K562 (cell line): ENCODE results near the gene JMJD1C. TPM values are rescaled to one million over a fixed set of nuclear protein-coding genes. Genes with fewer than 3 reads are reported as not detected.
A peak's percentile ranks its signal among the peaks of the same experiment; 100 is the strongest.

Experiments used
- CAMTA2 ChIP-seq: fragments of 250-450 bp; sonication (Bioruptor Pico); conservative IDR thresholded peaks from 2 replicates; pipeline ENCODE4 v1.5.1; 2022
- EWSR1 ChIP-seq: fragments of 450-650 bp; IDR thresholded peaks from 2 replicates; pipeline ENCODE4 v1.6.1; 2018; ENCODE audit warnings: borderline replicate concordance, mild to moderate bottlenecking, low read depth, moderate library complexity; ENCODE audit not compliant: partially characterized antibody
- KLF13 ChIP-seq: fragments of 450-650 bp; IDR thresholded peaks from 2 replicates; pipeline ENCODE4 v1.6.1; 2016; ENCODE audit warnings: missing genetic modification characterization, low read depth, mild to moderate bottlenecking, missing compliant biosample characterization, moderate library complexity, borderline replicate concordance
- LCOR ChIP-seq: sonication (generic); formaldehyde crosslinking; IDR thresholded peaks from 2 replicates; pipeline ENCODE4 v1.8.0; 2022; ENCODE audit warnings: mild to moderate bottlenecking, missing genetic modification reagents
- RFX1 ChIP-seq: fragments of 450-650 bp; IDR thresholded peaks from 2 replicates; pipeline ENCODE4 v1.6.1; 2016; ENCODE audit warnings: mild to moderate bottlenecking, moderate library complexity
- TRIM28 ChIP-seq: fragments of 450-650 bp; IDR thresholded peaks from 2 replicates; pipeline ENCODE4 v1.6.1; 2017
- polyA plus RNA-seq, 8 experiments: library from polyadenylated mRNA; depleted of rRNA in 4 of 8; stranded (reverse) in 5 of 8; unstranded in 3 of 8; fragments of >200 nt; fragmentation: Nextera tagmentation in 2 of 8; fragmentation: Illumina TruSeq in 1 of 8; extraction: Ambion mirVana in 2 of 8; extraction: Trizol in 1 of 8; gene quantifications; 2 replicates each; pipeline versions ENCODE4 v1.2.1 to v1.2.3, GENCODE V29; 2011 to 2014; ENCODE audit warnings: inconsistent platforms in 1 of 8, missing spikeins in 1 of 8
- total RNA-seq, 7 experiments: library from RNA; depleted of rRNA in 6 of 7; stranded (reverse); fragments of >200 nt in 6 of 7; fragmentation: Illumina TruSeq in 2 of 7; extraction: Trizol in 2 of 7; gene quantifications; 2 replicates each; pipeline versions ENCODE4 v1.2.1 to v1.2.3, GENCODE V29; 2011 to 2021; ENCODE audit warnings: low replicate concordance in 1 of 7
- TF ChIP-seq, protein P1 (sequence below): sonication (generic); formaldehyde crosslinking; IDR thresholded peaks from 2 replicates; pipeline ENCODE4 v1.8.0; 2023; ENCODE audit warnings: mild to moderate bottlenecking, missing genetic modification reagents
- TF ChIP-seq, protein P2 (sequence below), 2 experiments: fragments of 450-650 bp; IDR thresholded peaks; 2 replicates each; pipeline ENCODE4 v1.6.1; 2016
- TF ChIP-seq, protein P3 (sequence below): fragments of 250-450 bp; sonication (Bioruptor Pico); IDR thresholded peaks from 2 replicates; pipeline ENCODE4 v1.5.0; 2021
- TF ChIP-seq, protein P4 (sequence below): sonication (generic); formaldehyde crosslinking; IDR thresholded peaks from 2 replicates; pipeline ENCODE4 v1.8.1; 2023; ENCODE audit warnings: missing genetic modification reagents, mild to moderate bottlenecking, borderline replicate concordance
- TF ChIP-seq, protein P5 (sequence below): fragments of 450-650 bp; formaldehyde crosslinking; IDR thresholded peaks from 2 replicates; pipeline ENCODE4 v1.4.0; 2022; ENCODE audit warnings: mild to moderate bottlenecking, moderate library complexity
- TF ChIP-seq, protein P6 (sequence below): fragments of 250-450 bp; sonication (Bioruptor Pico); IDR thresholded peaks from 2 replicates; pipeline ENCODE4 v1.5.0; 2021; ENCODE audit warnings: mild to moderate bottlenecking, moderate library complexity
- TF ChIP-seq, protein P7 (sequence below): sonication (generic); formaldehyde crosslinking; IDR thresholded peaks from 2 replicates; pipeline ENCODE4 v1.9.0; 2022; ENCODE audit warnings: mild to moderate bottlenecking, missing genetic modification reagents

The JMJD1C gene
- total and polyA plus RNA-seq, 9 of the 15 experiments (the other 6 are each of a cell fraction or from before 2014, with no cell fraction given): 25.3 to 68.0 (median 47.2) TPM

DNA sequence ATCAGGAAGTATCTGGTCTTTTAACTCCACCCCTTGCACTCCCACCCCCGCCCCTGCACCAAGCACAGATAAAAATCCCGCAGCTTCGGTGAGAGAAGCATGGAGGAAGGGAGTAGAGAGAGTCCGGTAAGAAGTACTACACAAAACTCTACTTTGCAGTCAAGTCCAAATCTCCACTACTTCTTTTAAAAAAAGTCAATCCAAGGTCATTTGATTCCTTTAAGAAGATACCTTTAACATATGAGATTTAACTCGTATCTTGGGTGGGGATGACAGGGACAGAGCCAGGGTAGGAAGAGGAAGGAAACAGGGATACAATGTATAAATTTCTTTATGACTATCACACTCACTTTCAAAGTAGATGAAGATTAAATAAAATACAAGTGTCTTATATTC is 200.6 kb downstream of the JMJD1C start (continued):
- TF ChIP-seq, protein P1, sequence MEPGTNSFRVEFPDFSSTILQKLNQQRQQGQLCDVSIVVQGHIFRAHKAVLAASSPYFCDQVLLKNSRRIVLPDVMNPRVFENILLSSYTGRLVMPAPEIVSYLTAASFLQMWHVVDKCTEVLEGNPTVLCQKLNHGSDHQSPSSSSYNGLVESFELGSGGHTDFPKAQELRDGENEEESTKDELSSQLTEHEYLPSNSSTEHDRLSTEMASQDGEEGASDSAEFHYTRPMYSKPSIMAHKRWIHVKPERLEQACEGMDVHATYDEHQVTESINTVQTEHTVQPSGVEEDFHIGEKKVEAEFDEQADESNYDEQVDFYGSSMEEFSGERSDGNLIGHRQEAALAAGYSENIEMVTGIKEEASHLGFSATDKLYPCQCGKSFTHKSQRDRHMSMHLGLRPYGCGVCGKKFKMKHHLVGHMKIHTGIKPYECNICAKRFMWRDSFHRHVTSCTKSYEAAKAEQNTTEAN (CRISPR knock-in tag): no peak
- TF ChIP-seq EWSR1: peak; percentile 50
- TF ChIP-seq, protein P2, sequence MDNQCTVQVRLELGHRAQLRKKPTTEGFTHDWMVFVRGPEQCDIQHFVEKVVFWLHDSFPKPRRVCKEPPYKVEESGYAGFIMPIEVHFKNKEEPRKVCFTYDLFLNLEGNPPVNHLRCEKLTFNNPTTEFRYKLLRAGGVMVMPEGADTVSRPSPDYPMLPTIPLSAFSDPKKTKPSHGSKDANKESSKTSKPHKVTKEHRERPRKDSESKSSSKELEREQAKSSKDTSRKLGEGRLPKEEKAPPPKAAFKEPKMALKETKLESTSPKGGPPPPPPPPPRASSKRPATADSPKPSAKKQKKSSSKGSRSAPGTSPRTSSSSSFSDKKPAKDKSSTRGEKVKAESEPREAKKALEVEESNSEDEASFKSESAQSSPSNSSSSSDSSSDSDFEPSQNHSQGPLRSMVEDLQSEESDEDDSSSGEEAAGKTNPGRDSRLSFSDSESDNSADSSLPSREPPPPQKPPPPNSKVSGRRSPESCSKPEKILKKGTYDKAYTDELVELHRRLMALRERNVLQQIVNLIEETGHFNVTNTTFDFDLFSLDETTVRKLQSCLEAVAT (IDR thresholded peaks at IDR 0.05): peak; percentile 96
- no peak for TF ChIP-seq RFX1
- TF ChIP-seq, protein P3, sequence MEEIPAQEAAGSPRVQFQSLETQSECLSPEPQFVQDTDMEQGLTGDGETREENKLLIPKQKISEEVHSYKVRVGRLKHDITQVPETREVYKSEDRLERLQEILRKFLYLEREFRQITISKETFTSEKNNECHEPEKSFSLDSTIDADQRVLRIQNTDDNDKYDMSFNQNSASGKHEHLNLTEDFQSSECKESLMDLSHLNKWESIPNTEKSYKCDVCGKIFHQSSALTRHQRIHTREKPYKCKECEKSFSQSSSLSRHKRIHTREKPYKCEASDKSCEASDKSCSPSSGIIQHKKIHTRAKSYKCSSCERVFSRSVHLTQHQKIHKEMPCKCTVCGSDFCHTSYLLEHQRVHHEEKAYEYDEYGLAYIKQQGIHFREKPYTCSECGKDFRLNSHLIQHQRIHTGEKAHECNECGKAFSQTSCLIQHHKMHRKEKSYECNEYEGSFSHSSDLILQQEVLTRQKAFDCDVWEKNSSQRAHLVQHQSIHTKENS (CRISPR knock-in tag): no peak
- TF ChIP-seq, protein P4, sequence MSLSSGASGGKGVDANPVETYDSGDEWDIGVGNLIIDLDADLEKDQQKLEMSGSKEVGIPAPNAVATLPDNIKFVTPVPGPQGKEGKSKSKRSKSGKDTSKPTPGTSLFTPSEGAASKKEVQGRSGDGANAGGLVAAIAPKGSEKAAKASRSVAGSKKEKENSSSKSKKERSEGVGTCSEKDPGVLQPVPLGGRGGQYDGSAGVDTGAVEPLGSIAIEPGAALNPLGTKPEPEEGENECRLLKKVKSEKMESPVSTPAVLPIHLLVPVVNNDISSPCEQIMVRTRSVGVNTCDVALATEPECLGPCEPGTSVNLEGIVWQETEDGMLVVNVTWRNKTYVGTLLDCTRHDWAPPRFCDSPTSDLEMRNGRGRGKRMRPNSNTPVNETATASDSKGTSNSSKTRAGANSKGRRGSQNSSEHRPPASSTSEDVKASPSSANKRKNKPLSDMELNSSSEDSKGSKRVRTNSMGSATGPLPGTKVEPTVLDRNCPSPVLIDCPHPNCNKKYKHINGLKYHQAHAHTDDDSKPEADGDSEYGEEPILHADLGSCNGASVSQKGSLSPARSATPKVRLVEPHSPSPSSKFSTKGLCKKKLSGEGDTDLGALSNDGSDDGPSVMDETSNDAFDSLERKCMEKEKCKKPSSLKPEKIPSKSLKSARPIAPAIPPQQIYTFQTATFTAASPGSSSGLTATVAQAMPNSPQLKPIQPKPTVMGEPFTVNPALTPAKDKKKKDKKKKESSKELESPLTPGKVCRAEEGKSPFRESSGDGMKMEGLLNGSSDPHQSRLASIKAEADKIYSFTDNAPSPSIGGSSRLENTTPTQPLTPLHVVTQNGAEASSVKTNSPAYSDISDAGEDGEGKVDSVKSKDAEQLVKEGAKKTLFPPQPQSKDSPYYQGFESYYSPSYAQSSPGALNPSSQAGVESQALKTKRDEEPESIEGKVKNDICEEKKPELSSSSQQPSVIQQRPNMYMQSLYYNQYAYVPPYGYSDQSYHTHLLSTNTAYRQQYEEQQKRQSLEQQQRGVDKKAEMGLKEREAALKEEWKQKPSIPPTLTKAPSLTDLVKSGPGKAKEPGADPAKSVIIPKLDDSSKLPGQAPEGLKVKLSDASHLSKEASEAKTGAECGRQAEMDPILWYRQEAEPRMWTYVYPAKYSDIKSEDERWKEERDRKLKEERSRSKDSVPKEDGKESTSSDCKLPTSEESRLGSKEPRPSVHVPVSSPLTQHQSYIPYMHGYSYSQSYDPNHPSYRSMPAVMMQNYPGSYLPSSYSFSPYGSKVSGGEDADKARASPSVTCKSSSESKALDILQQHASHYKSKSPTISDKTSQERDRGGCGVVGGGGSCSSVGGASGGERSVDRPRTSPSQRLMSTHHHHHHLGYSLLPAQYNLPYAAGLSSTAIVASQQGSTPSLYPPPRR (CRISPR knock-in tag): no peak
- no peak for TF ChIP-seq KLF13
- 0 out of 2 replicates have a peak, but pooled peaks have one; percentile 37 for TF ChIP-seq TRIM28
- TF ChIP-seq CAMTA2 (CRISPR knock-in tag): no peak
- TF ChIP-seq, protein P5, sequence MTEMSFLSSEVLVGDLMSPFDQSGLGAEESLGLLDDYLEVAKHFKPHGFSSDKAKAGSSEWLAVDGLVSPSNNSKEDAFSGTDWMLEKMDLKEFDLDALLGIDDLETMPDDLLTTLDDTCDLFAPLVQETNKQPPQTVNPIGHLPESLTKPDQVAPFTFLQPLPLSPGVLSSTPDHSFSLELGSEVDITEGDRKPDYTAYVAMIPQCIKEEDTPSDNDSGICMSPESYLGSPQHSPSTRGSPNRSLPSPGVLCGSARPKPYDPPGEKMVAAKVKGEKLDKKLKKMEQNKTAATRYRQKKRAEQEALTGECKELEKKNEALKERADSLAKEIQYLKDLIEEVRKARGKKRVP (CRISPR knock-in tag): no peak
- TF ChIP-seq, protein P6, sequence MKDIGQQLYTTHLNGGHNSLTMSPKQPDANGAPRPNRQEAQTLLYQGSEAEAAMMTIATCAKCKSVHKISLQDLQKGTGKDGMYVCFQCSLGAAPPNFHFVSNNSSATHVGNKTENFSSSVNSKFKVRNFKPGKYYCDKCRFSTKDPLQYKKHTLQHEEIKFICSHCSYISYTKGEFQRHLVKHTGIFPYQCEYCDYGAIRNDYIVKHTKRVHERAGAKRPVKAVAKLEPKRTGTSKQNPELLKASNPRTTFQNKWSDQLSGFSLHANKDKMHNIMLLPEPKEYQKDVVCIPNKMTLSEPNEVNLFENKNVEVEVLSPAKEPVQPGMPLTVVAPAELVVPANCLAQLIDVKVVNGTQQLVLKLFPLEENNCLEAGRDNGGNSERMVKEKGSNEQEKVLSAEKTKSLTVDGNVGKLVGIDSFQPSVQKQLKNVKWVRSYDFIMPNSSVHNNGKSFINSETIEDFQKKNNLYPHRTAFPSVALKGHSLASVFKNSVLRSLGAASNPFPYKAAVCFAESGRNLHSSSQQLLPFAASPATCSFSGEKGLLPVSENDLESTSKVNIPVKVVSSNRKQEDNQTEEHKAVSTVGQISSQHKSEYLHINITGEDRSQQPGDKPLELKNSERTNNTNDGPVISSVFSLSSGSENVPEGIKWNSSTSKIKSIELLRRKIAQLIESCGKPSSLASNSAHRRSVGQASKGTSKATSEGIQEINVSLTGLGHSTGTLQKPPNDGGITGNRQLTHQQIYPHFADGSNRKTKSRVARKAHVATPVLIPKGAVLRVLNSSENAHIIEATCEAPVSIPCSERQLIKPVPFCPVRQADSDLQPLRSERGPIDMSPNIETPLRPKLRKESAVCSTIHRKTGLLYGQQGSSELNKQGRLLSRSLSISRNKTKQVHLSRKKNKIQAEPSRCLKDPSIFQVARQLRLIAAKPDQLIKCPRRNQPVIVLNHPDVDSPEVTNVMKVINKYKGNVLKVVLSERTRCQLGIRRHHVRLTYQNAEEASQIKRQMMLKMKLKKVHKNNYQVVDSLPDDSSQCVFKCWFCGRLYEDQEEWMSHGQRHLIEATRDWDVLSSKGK (CRISPR knock-in tag): no peak
- TF ChIP-seq, protein P7, sequence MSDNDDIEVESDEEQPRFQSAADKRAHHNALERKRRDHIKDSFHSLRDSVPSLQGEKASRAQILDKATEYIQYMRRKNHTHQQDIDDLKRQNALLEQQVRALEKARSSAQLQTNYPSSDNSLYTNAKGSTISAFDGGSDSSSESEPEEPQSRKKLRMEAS (CRISPR knock-in tag): no peak
- TF ChIP-seq LCOR (CRISPR knock-in tag): no peak
